Activated naive CD8-positive, alpha-beta T cell (primary cell): ENCODE measurements around the gene NPPB.

Source experiments
- H3K27ac Mint-ChIP-seq: one replicate; pipeline ENCODE4 v1.8.0; 2021; ENCODE audit warnings: mixed read lengths
- H3K27me3 Mint-ChIP-seq: one replicate; pipeline ENCODE4 v1.8.0; 2021; ENCODE audit warnings: mixed read lengths
- H3K36me3 Mint-ChIP-seq: one replicate; pipeline ENCODE4 v1.8.0; 2021; ENCODE audit warnings: mixed read lengths
- H3K4me1 Mint-ChIP-seq: one replicate; pipeline ENCODE4 v1.8.0; 2021; ENCODE audit warnings: low read depth, mixed read lengths
- H3K4me3 Mint-ChIP-seq: one replicate; pipeline ENCODE4 v1.8.0; 2021; ENCODE audit warnings: mild to moderate bottlenecking, mixed read lengths
- H3K9me3 Mint-ChIP-seq: one replicate; pipeline ENCODE4 v1.8.0; 2021; ENCODE audit warnings: low read depth, mixed read lengths

The NPPB gene

DNA sequence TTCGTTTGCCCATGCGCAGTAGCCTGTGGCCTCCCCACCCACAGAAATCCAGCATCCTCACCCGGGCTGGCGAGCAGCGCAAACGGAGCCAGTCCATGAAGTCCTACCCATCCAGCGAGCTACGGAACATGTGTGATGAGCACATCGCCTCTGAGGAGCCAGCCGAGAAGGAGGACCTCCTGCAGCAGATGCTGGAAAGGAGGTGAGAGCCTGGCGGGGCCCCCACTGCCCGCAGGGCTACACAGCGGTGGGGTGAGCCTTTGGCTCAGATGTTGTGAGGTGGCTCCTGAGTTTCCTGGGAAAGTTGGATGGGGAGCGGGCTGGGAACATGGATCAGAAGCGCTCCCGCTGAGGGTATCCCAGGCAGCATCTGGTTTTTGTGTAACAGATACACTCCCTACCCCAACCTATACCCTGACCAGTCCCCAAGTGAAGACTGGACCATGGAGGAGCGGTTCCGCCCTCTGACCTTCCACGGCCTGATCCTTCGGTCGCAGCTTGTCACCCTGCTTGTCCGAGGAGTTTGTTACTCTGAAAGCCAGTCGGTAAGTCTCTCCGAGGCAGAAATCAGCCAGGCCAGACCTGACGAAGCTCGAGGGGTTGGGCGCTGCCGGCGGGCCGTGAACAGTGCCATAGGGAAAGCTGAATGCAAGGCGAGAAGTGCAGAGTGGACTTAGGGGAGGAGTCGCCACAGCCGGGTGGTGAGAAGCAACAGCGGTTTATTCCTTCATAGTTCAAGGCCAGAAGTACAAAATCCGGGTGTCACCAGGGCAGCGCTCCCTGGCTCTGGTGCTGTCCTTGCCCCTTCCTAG is 21.6 kb downstream of the NPPB start:
- H3K27me3 Mint-ChIP-seq = no peaks in the 10 kb centered on the region
- H3K9me3 Mint-ChIP-seq = no peaks in the 10 kb centered on the region
- no peak overlapping the region for H3K4me3 Mint-ChIP-seq
- peaks cover 8% of the 10 kb centered on the region for H3K36me3 Mint-ChIP-seq
- H3K27ac Mint-ChIP-seq = no peak overlapping the region
- H3K4me1 Mint-ChIP-seq = no peaks in the 10 kb centered on the region

DNA sequence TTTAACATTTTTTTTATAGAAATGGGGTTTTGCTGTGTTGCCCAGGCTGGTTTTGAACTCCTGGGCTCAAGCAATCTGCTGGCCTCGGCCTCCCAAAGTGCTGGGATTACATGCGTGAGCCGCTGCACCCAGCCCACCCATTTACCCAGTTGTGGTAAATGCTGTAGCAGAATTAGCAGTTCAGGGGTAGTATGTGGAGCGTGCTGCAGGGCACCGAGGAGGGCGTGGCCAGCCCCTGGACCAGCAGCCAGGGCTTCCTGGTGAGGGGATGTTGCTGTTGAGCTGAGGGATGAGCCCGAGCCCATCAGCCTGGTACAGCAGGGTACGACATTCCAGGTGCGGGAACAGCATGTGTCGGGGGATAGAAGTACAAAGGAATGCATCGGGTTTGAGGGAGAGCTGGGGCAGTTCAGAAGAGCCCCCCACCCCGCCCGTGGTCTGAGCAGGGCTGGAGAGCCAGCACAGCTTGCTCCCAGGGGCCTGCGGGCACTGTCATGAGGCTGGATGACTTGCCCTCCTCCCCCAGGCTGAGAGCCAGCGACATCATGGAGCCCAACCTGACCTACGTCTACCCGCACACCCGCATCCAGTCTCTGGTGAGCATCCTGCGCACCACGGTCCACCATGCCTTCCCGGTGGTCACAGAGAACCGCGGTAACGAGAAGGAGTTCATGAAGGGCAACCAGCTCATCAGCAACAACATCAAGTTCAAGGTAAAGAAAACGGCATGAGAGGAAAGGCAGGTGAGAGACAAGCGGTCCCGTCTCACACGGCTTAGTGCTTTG is 23.1 kb downstream of the NPPB start:
- H3K4me1 Mint-ChIP-seq = no peaks in the 10 kb centered on the region
- H3K36me3 Mint-ChIP-seq = peaks cover 5% of the 10 kb centered on the region
- no peak overlapping the region for H3K4me3 Mint-ChIP-seq
- no peaks in the 10 kb centered on the region for H3K9me3 Mint-ChIP-seq
- no peaks in the 10 kb centered on the region for H3K27me3 Mint-ChIP-seq
- peak overlapping the region; percentile 7 for H3K27ac Mint-ChIP-seq

DNA sequence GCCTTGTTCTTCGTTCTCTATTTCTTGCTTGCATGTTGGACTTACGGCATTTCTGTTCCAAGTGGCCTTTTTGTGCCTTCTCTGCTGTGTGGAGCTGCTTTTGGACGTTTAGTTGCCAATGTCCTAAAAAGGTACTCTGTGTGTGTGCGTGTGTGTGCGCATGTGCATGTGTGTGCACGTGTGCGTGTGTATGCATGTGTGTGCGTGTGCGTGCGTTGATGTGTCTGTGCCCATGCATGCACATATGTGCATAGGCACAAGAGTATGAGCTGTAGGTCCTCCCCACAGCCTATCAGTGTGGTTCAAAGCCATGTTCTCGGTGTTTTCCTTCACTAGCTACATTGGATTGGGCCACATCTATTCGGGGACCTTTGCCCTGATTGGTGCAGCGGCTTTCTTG is 24.8 kb downstream of the NPPB start:
- Mint-ChIP-seq H3K9me3 (no peaks in the 10 kb centered on the region), H3K4me3 (no peak overlapping the region), H3K36me3 (peaks cover 4% of the 10 kb centered on the region), H3K4me1 (no peaks in the 10 kb centered on the region), H3K27me3 (no peaks in the 10 kb centered on the region), H3K27ac (no peak overlapping the region)

DNA sequence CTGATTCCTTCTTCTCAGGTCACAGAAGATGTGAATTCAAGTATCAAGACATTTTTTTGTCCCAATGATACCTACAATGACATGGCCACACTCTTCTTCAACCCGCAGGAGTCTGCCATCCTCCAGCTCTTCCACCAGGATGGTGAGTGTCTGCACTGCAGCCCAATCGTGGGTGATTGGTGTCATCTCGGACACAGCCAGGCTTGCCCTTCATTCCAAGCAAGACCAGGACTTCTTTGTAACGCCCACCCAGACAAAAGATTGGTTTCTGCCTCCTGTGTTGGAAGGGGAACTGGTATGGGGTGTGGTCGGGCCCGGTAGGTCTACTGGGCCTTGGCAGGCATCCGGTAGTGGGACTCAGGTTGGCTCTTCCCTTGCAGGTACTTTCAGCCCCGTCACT is 25.2 kb downstream of the NPPB start:
- peaks cover 2% of the 10 kb centered on the region for H3K36me3 Mint-ChIP-seq
- no peak overlapping the region for H3K27ac Mint-ChIP-seq
- H3K4me1 Mint-ChIP-seq = no peaks in the 10 kb centered on the region
- H3K27me3 Mint-ChIP-seq = no peaks in the 10 kb centered on the region
- no peaks in the 10 kb centered on the region for H3K9me3 Mint-ChIP-seq
- no peak overlapping the region for H3K4me3 Mint-ChIP-seq

DNA sequence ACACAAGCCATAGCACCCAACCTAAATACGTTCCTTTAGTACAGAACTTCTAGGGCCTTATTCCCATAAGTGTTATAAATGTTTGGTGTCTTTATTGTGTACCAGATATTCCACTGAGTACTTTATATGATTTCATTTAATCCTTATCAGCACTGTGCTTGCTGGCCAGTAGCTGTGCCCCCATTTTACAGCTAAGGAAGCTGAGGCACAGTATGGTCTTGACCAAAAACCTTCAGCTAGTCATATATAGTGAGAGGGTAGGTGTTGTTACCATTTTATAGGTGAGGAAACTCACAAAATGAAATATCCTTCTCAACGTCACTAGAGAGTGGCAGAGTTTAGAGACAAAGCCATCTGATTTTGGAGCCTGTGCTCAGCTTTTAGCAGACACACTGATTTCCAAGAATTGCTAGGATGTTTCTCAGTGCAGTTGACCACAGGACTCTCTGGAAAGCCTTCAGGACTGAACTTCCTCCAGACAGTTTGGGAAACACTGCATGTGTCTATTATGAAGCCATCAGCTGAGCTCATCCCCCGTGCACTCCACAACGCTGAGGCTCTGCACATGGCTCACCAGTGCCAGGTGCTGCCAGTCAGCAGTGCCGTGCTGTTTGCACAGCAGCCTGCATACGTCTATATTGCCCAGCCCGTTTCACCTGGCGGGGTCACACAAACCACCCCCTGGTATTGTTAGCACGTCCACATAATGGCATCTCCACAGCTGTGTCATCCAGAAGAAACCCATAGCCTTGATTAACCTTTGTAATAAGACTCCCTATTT is 26.6 kb downstream of the NPPB start:
- no peaks in the 10 kb centered on the region for H3K9me3 Mint-ChIP-seq
- H3K4me3 Mint-ChIP-seq = no peak overlapping the region
- peaks cover 2% of the 10 kb centered on the region for H3K36me3 Mint-ChIP-seq
- no peaks in the 10 kb centered on the region for H3K4me1 Mint-ChIP-seq
- no peak overlapping the region for H3K27ac Mint-ChIP-seq
- no peaks in the 10 kb centered on the region for H3K27me3 Mint-ChIP-seq

DNA sequence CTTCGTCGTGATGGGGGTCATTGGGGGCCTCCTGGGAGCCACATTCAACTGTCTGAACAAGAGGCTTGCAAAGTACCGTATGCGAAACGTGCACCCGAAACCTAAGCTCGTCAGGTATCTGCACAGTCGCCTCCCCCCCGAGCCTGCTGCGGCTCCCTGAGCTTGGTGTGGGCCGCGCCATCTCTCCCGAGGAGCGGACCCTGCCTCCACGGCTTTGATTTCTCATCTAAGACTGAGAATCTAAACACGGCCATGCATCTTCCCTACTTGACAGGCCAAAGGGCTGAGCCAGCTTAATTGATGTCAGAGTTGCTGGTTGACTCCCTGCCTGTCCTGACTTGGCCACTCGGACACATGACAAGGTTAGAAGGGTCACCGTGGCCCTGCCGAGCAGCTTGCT is 30.2 kb downstream of the NPPB start:
- Mint-ChIP-seq H3K27me3 (no peaks in the 10 kb centered on the region), H3K4me3 (no peak overlapping the region), H3K4me1 (no peaks in the 10 kb centered on the region), H3K36me3 (no peaks in the 10 kb centered on the region), H3K9me3 (no peaks in the 10 kb centered on the region), H3K27ac (no peak overlapping the region)

DNA sequence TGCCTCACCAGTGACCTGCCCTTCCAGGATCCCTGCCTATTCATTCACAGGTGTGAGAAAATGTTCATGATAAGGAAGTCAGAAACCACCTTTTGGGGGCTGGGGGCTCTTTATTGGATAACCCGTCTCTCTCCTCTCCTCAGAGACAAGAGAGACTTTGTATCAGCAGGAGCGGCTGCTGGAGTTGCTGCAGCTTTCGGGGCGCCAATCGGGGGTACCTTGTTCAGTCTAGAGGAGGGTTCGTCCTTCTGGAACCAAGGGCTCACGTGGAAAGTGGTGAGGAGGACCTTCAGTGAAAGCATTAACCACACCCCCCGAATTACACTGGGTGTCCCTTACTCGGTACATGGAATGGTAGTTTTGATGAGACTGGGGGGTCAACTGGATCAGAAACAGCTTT is 31.8 kb downstream of the NPPB start:
- no peaks in the 10 kb centered on the region for H3K36me3 Mint-ChIP-seq
- no peak overlapping the region for H3K27ac Mint-ChIP-seq
- no peaks in the 10 kb centered on the region for H3K9me3 Mint-ChIP-seq
- H3K4me3 Mint-ChIP-seq = no peak overlapping the region
- H3K4me1 Mint-ChIP-seq = no peaks in the 10 kb centered on the region
- no peaks in the 10 kb centered on the region for H3K27me3 Mint-ChIP-seq

DNA sequence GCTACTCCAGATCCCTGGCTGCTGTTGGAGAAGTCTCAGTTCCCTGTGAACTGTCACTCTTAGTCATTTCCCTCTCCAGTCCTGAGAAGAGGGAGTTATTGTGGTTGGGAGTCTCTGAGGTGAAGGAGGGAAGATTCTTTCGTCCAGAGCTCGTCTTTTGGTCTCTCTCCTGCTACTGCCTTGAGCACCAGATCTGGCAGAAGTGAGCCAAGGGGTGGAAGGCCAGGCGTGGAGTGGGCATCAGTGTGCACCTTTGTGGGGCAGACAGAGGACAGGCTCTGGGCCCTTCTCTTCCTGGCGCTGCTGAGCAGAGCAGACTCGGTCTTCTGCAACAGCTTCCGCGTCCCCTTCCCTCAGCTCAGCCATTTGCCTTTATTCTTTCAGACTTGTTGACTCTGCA is 33.6 kb downstream of the NPPB start:
- Mint-ChIP-seq H3K27ac (no peak overlapping the region), H3K4me3 (no peak overlapping the region), H3K9me3 (no peaks in the 10 kb centered on the region), H3K4me1 (no peaks in the 10 kb centered on the region), H3K36me3 (no peaks in the 10 kb centered on the region), H3K27me3 (no peaks in the 10 kb centered on the region)

DNA sequence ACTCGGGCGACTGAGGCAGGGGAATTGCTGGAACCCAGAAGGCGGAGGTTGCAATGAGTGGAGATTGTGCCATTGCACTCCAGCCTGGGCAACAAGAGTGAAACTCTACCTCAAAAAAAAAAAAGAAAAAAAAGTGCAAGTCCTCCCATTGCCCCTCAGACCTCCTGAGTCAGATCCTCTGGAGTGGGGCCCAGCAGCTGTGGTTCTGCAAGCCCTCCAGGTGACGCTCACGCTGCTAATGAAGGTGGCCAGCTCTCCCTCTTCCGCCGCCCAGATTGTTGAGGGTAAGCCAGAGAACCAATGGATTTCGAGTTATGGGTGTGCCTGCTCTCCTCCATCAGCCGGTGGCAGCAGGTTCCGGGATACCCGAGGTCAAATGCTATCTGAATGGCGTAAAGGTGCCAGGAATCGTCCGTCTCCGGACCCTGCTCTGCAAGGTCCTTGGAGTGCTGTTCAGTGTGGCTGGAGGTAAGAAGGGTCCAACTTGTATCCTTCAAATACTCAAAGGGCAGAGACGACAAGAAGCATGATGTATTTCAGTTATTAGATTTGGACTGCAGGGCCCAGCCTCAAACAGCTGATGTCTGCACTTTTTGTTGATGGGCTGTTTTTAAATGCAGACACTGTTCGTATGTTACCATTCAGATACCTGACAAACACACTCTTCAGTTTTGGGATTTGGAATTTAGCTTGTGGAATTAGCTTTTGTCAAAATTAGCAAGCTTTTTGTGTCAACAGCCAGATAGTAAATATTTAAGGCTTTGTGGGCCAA is 35.2 kb downstream of the NPPB start:
- Mint-ChIP-seq H3K9me3 (no peaks in the 10 kb centered on the region), H3K27me3 (no peaks in the 10 kb centered on the region), H3K36me3 (no peaks in the 10 kb centered on the region), H3K4me1 (no peaks in the 10 kb centered on the region), H3K4me3 (no peak overlapping the region), H3K27ac (no peak overlapping the region)

DNA sequence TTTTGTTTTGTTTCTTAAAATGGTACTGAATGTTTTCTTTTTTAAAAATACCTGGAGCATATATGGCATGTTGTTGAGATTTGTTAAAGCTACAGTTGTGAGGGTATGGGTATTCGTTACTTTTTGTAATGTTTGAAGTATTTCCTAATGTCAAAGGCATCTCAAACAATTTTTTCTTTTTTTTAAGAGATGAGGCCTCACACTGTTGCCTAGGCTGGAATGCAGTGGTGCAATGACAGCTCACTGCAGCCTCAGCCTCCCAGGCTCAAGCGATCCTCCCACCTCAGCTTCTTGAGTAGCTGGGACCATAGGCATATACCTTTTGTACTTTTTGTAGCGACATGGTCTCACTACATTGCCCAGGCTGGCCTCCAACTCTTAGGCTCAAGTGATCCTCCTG is 36.7 kb downstream of the NPPB start:
- H3K4me3 Mint-ChIP-seq = no peak overlapping the region
- no peaks in the 10 kb centered on the region for H3K27me3 Mint-ChIP-seq
- no peaks in the 10 kb centered on the region for H3K4me1 Mint-ChIP-seq
- no peaks in the 10 kb centered on the region for H3K9me3 Mint-ChIP-seq
- no peak overlapping the region for H3K27ac Mint-ChIP-seq
- peaks cover 3% of the 10 kb centered on the region for H3K36me3 Mint-ChIP-seq

DNA sequence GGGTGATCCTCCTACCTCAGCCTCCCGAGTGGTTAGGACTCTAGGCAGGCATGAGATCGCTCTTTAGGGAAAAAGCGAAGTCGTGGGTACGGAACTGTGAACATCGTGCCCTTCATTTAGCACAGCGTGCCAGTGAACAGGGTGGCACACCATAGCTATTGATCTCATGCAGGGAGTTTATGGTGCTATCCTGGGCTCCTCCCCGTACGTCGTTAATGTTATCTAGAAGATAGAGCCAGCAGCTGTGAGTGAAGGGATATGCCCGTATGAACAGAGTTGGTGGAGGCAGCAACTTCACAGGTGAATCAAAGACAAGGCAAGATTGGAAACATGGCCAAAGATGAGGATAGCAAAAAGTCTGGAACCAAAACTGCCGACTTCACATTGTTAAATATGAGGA is 41.6 kb downstream of the NPPB start:
- no peak overlapping the region for H3K4me3 Mint-ChIP-seq
- H3K27me3 Mint-ChIP-seq = no peaks in the 10 kb centered on the region
- peaks cover 2% of the 10 kb centered on the region for H3K4me1 Mint-ChIP-seq
- peaks cover 6% of the 10 kb centered on the region for H3K36me3 Mint-ChIP-seq
- H3K9me3 Mint-ChIP-seq = no peaks in the 10 kb centered on the region
- H3K27ac Mint-ChIP-seq = no peak overlapping the region

DNA sequence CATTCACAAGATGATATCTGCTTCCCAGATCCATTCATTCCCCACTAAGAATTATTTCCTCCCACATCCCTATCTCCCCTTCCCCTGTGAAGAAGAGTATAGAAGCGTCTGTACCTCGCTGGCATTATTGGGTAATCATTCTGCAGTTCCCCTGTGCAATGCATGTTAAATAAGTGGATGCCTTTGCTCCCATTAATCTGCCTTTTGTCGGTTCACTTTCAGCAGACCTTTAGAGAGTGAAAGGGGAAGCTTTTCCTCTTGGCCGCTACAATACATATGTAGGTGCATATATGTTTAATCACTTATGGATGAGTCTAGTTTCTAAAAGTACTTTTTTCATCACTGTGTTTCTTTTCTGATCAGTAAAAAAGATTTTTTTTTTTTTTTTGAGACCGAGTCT is 45.7 kb downstream of the NPPB start:
- H3K27ac Mint-ChIP-seq = no peak overlapping the region
- H3K4me3 Mint-ChIP-seq = no peak overlapping the region
- peaks cover 11% of the 10 kb centered on the region for H3K4me1 Mint-ChIP-seq
- peaks cover 8% of the 10 kb centered on the region for H3K36me3 Mint-ChIP-seq
- no peaks in the 10 kb centered on the region for H3K9me3 Mint-ChIP-seq
- no peaks in the 10 kb centered on the region for H3K27me3 Mint-ChIP-seq
